Measurements from ENCODE around the gene NOP9. TPM values are rescaled to one million over a fixed set of nuclear protein-coding genes. Genes with fewer than 3 reads are reported as not detected.
A peak's percentile ranks its signal among the peaks of the same experiment; 100 is the strongest.

NOP9 gene
- total RNA-seq, 1 donor from 2014 or later = 21.4 TPM

DNA sequence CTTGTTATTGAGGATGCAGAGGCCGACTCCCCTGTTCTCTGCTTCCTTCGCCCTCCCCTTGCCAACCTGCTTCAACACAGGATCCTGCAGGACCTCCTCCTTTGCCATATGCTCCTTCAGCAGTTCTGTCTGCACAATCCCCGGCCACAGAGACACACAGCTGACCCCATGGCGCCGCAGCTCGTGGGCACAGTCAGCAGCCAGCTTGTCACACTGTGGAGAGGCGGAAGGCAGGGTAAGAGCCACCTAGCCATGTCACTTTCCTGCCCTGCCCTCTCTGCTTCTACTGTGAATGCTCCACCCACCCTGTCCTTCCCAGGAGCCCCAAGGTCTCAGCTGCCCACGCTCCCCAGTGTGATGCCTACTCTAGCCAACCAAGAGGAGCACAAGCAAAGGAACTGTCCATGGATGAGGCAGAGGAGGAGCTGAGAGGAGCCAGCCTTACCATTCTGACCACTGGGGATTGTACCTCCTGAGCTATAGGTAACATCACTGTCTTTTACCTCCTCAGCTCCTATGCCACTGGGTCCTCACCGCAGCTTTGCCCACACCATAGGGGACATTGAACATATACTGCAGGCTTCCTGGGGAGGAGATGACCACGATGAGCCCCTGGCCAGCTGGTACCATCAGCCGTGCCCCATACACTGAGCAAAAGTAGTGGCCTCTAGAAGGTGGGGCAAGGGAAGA is 7.4 kb upstream of the NOP9 start:
- H3K4me3 ChIP-seq = no peak overlapping the region
- intact Hi-C loops (cut with DNase I) = no loop called here
- H3K36me3 ChIP-seq = peaks cover 66% of the 10 kb centered on the region
- peaks cover 9% of the 10 kb centered on the region for H3K4me1 ChIP-seq
- ATAC-seq (no peak), DNase-seq (no peak)
- no peak overlapping the region for H3K27ac ChIP-seq
- TF ChIP-seq, protein P1, sequence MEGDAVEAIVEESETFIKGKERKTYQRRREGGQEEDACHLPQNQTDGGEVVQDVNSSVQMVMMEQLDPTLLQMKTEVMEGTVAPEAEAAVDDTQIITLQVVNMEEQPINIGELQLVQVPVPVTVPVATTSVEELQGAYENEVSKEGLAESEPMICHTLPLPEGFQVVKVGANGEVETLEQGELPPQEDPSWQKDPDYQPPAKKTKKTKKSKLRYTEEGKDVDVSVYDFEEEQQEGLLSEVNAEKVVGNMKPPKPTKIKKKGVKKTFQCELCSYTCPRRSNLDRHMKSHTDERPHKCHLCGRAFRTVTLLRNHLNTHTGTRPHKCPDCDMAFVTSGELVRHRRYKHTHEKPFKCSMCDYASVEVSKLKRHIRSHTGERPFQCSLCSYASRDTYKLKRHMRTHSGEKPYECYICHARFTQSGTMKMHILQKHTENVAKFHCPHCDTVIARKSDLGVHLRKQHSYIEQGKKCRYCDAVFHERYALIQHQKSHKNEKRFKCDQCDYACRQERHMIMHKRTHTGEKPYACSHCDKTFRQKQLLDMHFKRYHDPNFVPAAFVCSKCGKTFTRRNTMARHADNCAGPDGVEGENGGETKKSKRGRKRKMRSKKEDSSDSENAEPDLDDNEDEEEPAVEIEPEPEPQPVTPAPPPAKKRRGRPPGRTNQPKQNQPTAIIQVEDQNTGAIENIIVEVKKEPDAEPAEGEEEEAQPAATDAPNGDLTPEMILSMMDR (IDR thresholded peaks at IDR 0.05) = no peak
- no peaks in the 10 kb centered on the region for H3K9me3 ChIP-seq
- no peaks in the 10 kb centered on the region for H3K27me3 ChIP-seq

DNA sequence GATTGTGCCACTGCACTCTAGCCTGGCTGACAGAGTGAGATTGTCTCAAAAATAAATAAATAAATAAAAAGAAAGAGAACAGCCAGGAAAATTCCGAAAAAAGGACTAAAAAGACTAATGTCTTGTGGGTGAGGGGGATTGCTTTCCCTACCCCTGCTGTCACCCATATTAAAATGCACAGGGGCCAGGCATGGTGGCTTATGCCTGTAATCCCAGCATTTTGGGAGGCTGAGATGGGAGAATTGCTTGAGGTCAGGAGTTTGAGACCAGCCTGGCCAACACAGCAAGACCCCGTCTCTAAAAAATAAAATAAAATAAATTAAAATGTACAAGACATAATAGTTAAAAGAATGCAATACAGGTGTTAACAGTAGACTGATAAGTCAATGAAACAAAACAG is 6.1 kb upstream of the NOP9 start:
- TF ChIP-seq, protein P1 (IDR thresholded peaks at IDR 0.05) = no peak
- intact Hi-C loops (cut with DNase I) = no loop called here

DNA sequence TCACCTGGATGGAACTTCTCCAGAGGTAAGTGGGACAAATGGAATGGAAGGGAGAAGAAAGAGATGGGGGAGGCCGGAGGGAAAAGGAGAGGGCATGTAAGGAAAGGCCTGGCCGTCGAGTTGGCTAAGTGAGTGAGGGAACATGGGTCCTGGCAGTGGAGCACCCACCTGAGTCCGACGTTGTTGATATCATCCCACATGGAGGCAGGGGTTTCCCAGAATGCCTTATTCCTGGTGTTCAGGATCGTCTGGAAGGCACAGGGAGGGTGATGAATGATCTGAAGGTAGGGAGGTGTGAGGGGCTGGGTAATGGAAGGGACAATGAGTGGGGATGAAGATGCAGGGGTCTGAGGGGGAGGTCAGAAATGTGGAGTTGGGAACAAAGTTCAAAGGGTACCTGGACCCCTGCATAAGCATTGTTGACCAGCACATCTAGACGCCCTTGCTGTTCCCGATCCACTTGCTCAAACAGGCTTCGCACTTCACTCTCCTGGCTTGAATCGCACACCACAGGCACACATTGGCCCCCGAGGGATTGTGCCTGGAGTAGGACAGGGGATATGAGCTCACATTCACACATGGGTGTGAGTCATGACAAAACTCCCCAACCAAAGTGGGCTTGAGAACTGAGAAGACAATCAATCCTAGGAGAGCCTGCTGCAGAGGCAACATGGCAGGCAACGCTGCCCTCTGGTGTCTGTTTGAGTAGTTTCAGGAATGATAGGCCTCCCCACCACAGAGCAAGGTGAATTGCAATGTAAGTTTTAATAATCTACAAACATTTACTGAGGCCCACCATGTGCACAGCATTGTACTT is 3.1 kb upstream of the NOP9 start:
- no peak for DNase-seq
- intact Hi-C loops (cut with DNase I) = no loop called here

More for the DNA sequence above, 6.1 kb upstream of the NOP9 start:
- Histone ChIP-seq H3K36me3 (peaks cover 66% of the 10 kb centered on the region), H3K9me3 (no peaks in the 10 kb centered on the region), H3K27ac (no peak overlapping the region), H3K4me3 (no peak overlapping the region), H3K27me3 (no peaks in the 10 kb centered on the region), H3K4me1 (peaks cover 17% of the 10 kb centered on the region)
- no peak for DNase-seq
- no peak for ATAC-seq

DNA sequence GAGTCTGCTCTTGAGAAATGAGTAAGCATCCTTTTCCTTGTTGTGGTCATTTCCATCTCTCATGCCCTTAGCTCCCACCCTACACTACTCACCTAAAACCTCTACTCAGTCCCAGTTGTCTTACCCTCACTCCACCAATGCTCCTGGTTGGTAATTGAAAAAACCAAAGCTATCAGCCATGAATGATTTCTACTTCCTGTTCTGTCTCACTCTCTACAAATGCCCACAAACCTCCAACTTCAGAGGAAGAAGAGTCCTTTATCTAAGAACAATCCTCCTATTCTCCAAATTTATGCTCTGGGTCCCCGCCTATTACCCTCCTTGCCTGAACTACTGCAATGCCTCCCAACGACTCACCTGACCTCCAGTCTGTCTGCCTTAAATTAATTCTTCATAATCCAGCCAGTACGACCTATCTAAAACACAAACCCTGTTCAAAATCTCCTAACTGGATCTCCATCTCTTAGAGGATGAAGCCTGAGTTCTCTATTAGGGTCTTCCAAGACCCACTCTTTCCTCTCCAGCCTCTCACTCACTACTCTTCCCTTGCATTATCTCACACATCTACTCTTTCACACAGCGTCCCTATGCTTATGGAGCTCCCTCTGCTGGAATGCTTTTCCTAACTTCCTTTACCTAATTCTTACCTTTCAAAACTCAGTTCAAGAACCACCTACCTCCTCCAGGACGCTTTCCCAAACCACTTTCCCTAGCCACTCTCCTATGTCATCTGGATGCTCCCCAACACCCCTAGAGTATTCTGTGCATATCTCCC is 2.3 kb upstream of the NOP9 start:
- Histone ChIP-seq H3K4me3 (no peak overlapping the region), H3K27ac (peak overlapping the region; percentile 42), H3K9me3 (no peaks in the 10 kb centered on the region), H3K27me3 (no peaks in the 10 kb centered on the region), H3K36me3 (peaks cover 40% of the 10 kb centered on the region), H3K4me1 (peaks cover 32% of the 10 kb centered on the region)
- ATAC-seq (peak; percentile 28), DNase-seq (no peak)
- TF ChIP-seq, protein P1 (IDR thresholded peaks at IDR 0.05) = peak; percentile 27
- intact Hi-C loops (cut with DNase I) = no loop called here

More for the DNA sequence above, 3.1 kb upstream of the NOP9 start:
- Histone ChIP-seq H3K27me3 (no peaks in the 10 kb centered on the region), H3K27ac (peak overlapping the region; percentile 42), H3K4me3 (no peak overlapping the region), H3K4me1 (peaks cover 32% of the 10 kb centered on the region), H3K36me3 (peaks cover 41% of the 10 kb centered on the region), H3K9me3 (no peaks in the 10 kb centered on the region)
- TF ChIP-seq, protein P1 (IDR thresholded peaks at IDR 0.05) = peak; percentile 72
- peak; percentile 77 for ATAC-seq

DNA sequence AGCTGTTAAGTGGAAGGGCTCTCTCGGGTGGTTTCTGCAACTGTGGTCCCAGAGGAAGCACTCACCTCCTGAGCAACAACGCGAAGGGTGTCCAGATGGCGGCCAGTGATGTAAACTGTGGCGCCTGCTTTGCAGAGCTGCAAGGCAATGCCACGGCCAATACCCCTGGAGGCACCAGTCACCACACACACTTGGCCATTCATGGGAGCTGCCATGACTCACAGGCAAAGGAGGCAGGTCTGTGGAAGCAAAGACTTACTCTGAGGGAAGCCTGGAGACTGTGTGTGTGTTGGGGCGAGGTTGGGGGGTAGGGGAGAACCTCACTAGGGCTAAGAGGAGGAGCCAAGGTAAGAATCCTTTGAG is 777 bp upstream of the NOP9 start:
- DNase-seq (no peak), ATAC-seq (peak; percentile 3)

More for the DNA sequence above, 777 bp upstream of the NOP9 start:
- Histone ChIP-seq H3K4me1 (peaks cover 32% of the 10 kb centered on the region), H3K36me3 (peaks cover 41% of the 10 kb centered on the region), H3K4me3 (peak overlapping the region; percentile 73), H3K27me3 (no peaks in the 10 kb centered on the region), H3K27ac (peak overlapping the region; percentile 89), H3K9me3 (no peaks in the 10 kb centered on the region)
- intact Hi-C loops (cut with DNase I) = no loop called here
- TF ChIP-seq, protein P1 (IDR thresholded peaks at IDR 0.05) = no peak
